Neural cell (in vitro differentiated cells): ENCODE results near the gene RABGAP1L.

ENCODE experiments used
- CTCF ChIP-seq: fragments of 450-650 bp; IDR thresholded peaks from 2 replicates; pipeline ENCODE4 v1.5.1; 2014; ENCODE audit warnings: antibody characterized with exemption, mild to moderate bottlenecking, moderate library complexity; ENCODE audit not compliant: poor library complexity, severe bottlenecking
- EZH2 ChIP-seq: fragments of 200-600, 300-800 bp; shearing (Covaris generic), sonication (generic); IDR thresholded peaks from 2 replicates; pipeline ENCODE4 v1.6.1; 2014; ENCODE audit warnings: antibody characterized with exemption, low read length, borderline replicate concordance, mild to moderate bottlenecking; ENCODE audit not compliant: insufficient read depth, poor library complexity, severe bottlenecking

DNA sequence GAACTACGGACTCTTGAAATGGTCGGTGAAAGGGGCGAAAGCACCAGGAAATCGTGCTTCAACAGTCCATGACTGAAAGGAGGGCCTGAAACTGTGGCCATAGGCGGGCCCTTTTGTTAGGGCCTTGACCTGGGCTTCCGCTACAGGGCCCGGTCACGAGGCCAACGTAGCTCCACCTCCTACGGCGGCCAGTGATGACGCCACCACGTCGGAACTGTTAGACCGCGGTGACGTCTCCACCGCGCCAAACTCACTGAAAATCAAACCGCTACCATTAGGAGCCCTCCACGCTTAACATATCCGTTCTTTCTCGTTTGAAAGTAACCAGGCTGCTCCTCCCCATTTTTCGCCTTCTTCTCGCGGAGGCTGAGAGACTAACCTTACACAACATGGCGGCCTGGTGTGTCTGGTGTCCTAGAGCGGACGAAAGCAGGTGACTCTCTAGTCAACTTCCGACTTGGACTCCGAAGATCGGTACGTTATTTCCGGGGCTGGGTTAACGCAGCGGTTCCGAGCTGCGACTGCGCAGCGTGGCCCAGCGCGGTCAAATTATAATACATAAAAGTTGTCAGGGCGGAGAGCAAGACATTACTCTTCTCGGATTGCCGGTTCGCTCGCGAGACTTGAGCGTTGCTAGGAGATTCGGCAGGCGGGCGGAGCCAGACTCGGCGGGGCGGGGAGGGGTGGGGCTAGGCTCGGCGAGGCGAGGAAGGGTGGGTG is 840.1 kb downstream of the RABGAP1L start:
- TF ChIP-seq CTCF (no peak), EZH2 (no peak)
